ENCODE measurements around the gene FMNL3.

The FMNL3 gene

GRCh38 chr12:49741882-49742620, 34.8 kb upstream of the FMNL3 start:
- TF ChIP-seq CTCF (IDR thresholded peaks at IDR 0.05) = no peak

- TF ChIP-seq CTCF (IDR thresholded peaks at IDR 0.05) = peak; percentile 97
These were observed 34.0 kb upstream of the FMNL3 start, which contains the start of gene TMBIM6 for GRCh38 chr12:49740930-49741881. Gene TMBIM6 (plus strand): TSS chr12:49741557. CDS start chr12:49752494, 10,937 bp downstream.

- TF ChIP-seq CTCF (IDR thresholded peaks at IDR 0.05) = no peak
These were observed 26.2 kb upstream of the FMNL3 start for GRCh38 chr12:49733219-49734017.

GRCh38 chr12:49730568-49731101, 23.4 kb upstream of the FMNL3 start:
- TF ChIP-seq CTCF (IDR thresholded peaks at IDR 0.05) = no peak

GRCh38 chr12:49730050-49730449, 22.8 kb upstream of the FMNL3 start:
- no peak for TF ChIP-seq CTCF (IDR thresholded peaks at IDR 0.05)

GRCh38 chr12:49728446-49728845, 21.2 kb upstream of the FMNL3 start:
- TF ChIP-seq CTCF (IDR thresholded peaks at IDR 0.05) = no peak

- TF ChIP-seq CTCF (IDR thresholded peaks at IDR 0.05) = no peak
These were observed 13.0 kb upstream of the FMNL3 start for GRCh38 chr12:49720214-49720613.
